Tibial artery (tissue), 4 donors: ENCODE results near the gene ALDH1A3.

Experiments used
- DNase-seq, 2 donors: peaks; one replicate each; pipeline ENCODE4 v3.0.0-alpha.2; 2019
- H3K27ac ChIP-seq, 2 donors: fragments of 200-600 bp; sonication (generic) in 1 of 2; 1 replicate in 1 of 2; 2 replicates in 1 of 2; pipeline ENCODE4 v1.5.1; 2018 to 2019; ENCODE audit warnings: mild to moderate bottlenecking in 1 of 2
- H3K27me3 ChIP-seq, 2 donors: fragments of 200-600 bp; sonication (generic) in 1 of 2; one replicate each; pipeline versions ENCODE4 v1.5.1 to v1.6.0; 2016 to 2019
- H3K36me3 ChIP-seq, 3 donors: fragments of 200-600 bp; sonication (generic) in 2 of 3; one replicate each; pipeline ENCODE4 v1.5.1; 2016 to 2019; ENCODE audit warnings: mild to moderate bottlenecking in 2 of 3
- H3K4me1 ChIP-seq, 4 donors: fragments of 200-600 bp; sonication (generic) in 2 of 4; 1 replicate in 3 of 4; 2 replicates in 1 of 4; pipeline ENCODE4 v1.5.1; 2016 to 2019
- H3K4me3 ChIP-seq, 2 donors: fragments of 200-600 bp; sonication (generic) in 1 of 2; 1 replicate in 1 of 2; 2 replicates in 1 of 2; pipeline ENCODE4 v1.5.1; 2018 to 2019; ENCODE audit warnings: mild to moderate bottlenecking in 2 of 2
- H3K9me3 ChIP-seq, 3 donors: fragments of 200-600 bp; sonication (generic) in 1 of 3; one replicate each; pipeline ENCODE4 v1.5.1; 2016 to 2019
- intact Hi-C: fragments of 100-400 bp; cut with DNase I; formaldehyde crosslinking; loops from one replicate; pipeline ENCODE4 v1.15.0; 2023; ENCODE audit warnings: low total_unique reads
- TF ChIP-seq, protein P1 (sequence below), 2 experiments: fragments of 200-600 bp in 1 of 2; fragments of 450-650 bp in 1 of 2; IDR thresholded peaks; one replicate each; pipeline ENCODE4 v1.5.1; 2017 to 2019; ENCODE audit warnings: antibody characterized with exemption in 2 of 2, mild to moderate bottlenecking in 1 of 2, moderate library complexity in 1 of 2

The ALDH1A3 gene

DNA sequence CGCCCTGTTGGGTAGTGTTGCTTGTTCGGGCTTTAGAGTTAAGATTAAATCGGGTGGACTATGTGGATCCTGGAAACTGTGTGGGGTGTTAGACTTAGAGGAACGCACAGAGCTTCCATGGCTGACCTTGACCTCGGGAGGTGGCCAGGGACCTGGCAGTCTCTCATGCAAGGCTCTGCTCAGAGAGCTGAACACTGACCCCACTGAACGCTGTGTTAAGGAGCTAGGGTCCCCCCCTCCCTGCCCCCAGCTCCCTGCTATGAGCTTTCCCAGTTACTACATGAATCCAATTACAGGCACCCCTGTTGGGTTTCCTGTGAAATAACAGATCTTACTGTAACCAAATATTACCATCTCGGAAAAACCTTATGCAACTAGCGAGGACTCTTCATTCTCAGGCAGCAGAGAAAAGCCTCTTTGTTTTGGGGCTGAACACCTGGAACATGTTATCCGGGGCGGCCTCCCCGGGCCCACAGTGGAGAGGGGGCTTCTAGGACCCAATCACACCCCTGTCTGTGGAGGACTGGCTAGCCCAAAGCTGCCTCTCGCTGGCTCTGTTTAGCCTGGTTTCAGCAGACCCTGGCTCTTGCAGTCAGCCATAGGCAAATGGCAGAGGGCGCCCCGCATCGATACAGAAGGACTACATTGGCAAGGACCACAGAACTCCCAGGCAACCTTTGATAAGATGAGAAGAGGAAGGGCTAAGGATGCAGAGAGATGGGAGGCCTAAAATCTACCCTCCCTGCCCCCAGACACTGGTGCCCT lies 25.8 kb upstream of the ALDH1A3 start:
- H3K36me3 ChIP-seq, result no peaks in the 10 kb centered on the region
- DNase-seq, result no peak
- peaks cover 0 to 10% (median 0%) of the 10 kb centered on the region in 4 donors for H3K4me1 ChIP-seq
- H3K27ac ChIP-seq, result no peak overlapping the region
- H3K4me3 ChIP-seq, result no peak overlapping the region
- TF ChIP-seq, protein P1, sequence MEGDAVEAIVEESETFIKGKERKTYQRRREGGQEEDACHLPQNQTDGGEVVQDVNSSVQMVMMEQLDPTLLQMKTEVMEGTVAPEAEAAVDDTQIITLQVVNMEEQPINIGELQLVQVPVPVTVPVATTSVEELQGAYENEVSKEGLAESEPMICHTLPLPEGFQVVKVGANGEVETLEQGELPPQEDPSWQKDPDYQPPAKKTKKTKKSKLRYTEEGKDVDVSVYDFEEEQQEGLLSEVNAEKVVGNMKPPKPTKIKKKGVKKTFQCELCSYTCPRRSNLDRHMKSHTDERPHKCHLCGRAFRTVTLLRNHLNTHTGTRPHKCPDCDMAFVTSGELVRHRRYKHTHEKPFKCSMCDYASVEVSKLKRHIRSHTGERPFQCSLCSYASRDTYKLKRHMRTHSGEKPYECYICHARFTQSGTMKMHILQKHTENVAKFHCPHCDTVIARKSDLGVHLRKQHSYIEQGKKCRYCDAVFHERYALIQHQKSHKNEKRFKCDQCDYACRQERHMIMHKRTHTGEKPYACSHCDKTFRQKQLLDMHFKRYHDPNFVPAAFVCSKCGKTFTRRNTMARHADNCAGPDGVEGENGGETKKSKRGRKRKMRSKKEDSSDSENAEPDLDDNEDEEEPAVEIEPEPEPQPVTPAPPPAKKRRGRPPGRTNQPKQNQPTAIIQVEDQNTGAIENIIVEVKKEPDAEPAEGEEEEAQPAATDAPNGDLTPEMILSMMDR (IDR thresholded peaks at IDR 0.05), result no peak
- peaks cover 0 to 20% of the 10 kb centered on the region in 2 donors for H3K27me3 ChIP-seq
- no peaks in the 10 kb centered on the region for H3K9me3 ChIP-seq
- intact Hi-C loops, result no loop called here

DNA sequence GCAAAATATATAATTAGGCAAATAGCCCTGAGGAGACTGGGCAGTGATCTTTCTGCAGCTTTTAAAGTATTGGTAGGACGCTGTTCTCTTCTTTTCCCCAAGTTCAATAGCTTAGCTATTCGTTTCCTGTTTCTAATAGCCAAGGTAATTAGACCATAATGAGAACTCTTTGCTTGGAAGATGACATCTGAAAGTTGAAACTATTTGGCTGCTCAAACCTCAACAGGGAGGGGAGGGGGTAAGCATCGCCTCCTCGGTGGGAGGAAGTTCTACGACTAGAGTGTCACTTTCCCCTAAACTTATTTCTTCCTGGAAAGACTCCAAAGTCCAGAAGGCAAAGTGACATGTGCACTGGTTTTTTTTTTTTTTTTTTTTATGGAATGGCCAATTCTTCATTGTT lies 22.8 kb upstream of the ALDH1A3 start:
- TF ChIP-seq, protein P1 (IDR thresholded peaks at IDR 0.05), result no peak
- H3K4me1 ChIP-seq, result no peaks in the 10 kb centered on the region
- no peak for DNase-seq
- H3K27me3 ChIP-seq, result peaks cover 0 to 25% of the 10 kb centered on the region in 2 donors
- H3K27ac ChIP-seq, result no peak overlapping the region
- no peaks in the 10 kb centered on the region for H3K9me3 ChIP-seq
- H3K4me3 ChIP-seq, result no peak overlapping the region
- H3K36me3 ChIP-seq, result no peaks in the 10 kb centered on the region
- intact Hi-C loops, result no loop called here

DNA sequence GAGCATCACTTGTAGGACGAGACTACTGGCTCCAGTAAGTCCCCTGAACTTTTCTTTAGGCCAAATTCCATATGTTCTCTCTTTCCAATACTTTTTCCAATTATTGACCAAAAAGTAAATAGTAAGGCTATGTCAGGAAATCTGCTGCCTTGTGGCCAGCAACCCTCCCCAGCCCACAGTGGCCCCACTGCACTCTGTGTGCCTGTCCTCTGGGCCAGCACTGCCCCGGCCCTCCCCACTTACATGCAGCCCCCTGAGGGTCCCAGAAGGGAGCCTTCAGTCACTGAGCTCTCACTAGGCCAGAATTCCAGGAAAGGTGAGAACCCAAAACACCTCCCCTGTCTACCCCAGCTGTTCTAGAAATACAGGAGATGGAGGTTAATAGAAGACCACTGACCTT lies 21.3 kb upstream of the ALDH1A3 start:
- no peaks in the 10 kb centered on the region for H3K36me3 ChIP-seq
- H3K4me3 ChIP-seq, result no peak overlapping the region
- TF ChIP-seq, protein P1 (IDR thresholded peaks at IDR 0.05), result no peak
- no peaks in the 10 kb centered on the region for H3K9me3 ChIP-seq
- H3K27ac ChIP-seq, result no peak overlapping the region
- no peak for DNase-seq
- peaks cover 0 to 27% of the 10 kb centered on the region in 2 donors for H3K27me3 ChIP-seq
- peaks cover 0 to 5% (median 0%) of the 10 kb centered on the region in 4 donors for H3K4me1 ChIP-seq
- intact Hi-C loops, result no loop called here

DNA sequence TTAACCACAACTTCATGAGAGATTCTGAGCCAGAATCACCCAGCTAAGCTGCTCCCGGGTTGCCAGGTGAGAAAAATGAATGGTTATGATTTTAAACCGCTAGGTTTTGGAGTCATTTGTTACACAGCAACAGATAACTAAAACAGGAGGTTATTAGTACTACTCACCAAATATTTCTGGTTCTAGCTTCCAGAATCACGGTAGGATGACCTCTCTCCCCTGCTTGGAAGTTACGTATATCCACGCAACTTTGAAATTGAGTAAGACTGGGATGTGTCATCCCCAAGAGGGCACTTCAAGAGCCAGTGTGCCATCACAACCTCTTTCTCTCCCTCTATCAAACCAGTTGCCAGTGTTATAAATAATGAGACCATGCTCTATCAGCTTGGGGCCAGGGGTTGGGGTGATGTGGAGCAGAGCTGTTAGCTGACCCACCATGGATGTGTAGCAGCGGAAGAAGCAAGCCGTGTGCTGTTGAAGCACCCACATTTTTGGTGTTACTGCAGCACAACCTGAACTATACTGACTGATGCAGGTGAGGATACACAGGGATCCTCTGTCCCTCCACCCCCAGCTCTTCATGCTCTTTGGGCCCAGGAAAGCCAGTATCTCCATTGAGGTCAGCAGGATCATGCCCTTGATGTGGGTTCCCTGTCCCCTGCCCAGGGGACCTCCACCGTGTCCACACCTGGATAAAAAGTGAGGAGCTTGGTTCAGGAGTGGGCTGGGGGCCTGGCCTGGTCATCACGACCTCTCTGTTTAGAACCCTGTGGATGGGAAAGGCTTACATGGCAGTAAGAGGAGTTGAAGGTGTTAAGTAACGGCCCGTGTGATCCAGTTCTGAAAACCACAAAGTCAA lies 19.4 kb upstream of the ALDH1A3 start:
- peaks cover 0 to 20% of the 10 kb centered on the region in 2 donors for H3K27me3 ChIP-seq
- no peak for DNase-seq
- intact Hi-C loops, result no loop called here
- H3K4me1 ChIP-seq, result peaks cover 0 to 5% (median 0%) of the 10 kb centered on the region in 4 donors
- no peak overlapping the region for H3K27ac ChIP-seq
- H3K4me3 ChIP-seq, result no peak overlapping the region
- H3K9me3 ChIP-seq, result no peaks in the 10 kb centered on the region
- TF ChIP-seq, protein P1 (IDR thresholded peaks at IDR 0.05), result no peak
- no peaks in the 10 kb centered on the region for H3K36me3 ChIP-seq

DNA sequence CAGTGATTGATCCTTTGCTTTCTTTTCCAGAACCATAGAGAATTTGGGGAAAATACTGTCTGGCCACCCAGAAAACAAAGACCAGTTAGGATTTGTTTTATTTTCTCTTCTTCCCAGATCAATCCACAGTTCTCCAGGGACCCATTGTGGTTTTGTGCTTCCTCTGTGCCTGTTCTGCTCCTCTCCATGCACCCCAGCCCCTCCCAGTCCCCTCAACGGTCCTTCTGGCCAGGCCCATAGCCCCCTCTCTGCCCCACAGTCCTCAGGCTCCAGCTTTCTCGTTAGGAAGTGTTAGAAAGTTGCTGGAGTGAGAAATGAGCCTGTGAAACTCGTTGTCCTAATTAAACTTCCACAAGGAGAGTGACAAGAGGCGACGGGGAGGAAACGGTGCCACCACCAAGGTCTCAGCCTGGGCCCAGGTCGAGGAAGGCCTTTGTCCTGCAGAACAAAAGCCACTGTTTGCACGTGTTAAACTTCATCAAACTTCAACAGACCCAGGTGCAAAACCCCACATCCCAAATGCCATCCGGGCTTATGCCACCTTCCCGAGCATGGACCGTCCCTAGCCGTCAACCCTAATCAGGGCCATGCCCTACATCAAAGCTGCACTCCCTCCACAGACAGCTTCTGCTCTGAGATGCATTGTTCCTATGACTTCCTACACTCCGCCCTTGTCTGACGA lies 18.7 kb upstream of the ALDH1A3 start:
- intact Hi-C loops, result no loop called here
- no peak overlapping the region for H3K4me3 ChIP-seq
- no peak for DNase-seq

More for the DNA sequence above, 18.7 kb upstream of the ALDH1A3 start:
- no peaks in the 10 kb centered on the region for H3K36me3 ChIP-seq
- peaks cover 0 to 20% of the 10 kb centered on the region in 2 donors for H3K27me3 ChIP-seq
- TF ChIP-seq, protein P1 (IDR thresholded peaks at IDR 0.05), result no peak
- no peaks in the 10 kb centered on the region for H3K9me3 ChIP-seq
- peaks cover 0 to 5% (median 0%) of the 10 kb centered on the region in 4 donors for H3K4me1 ChIP-seq
- H3K27ac ChIP-seq, result no peak overlapping the region
